GM19238 (cell line): ENCODE measurements around the gene FOXO3.

Experiments
- DNase-seq: peaks from one replicate; pipeline ENCODE4 v3.0.0; 2011; ENCODE audit warnings: low spot score; ENCODE audit not compliant: insufficient read length

FOXO3 gene

DNA sequence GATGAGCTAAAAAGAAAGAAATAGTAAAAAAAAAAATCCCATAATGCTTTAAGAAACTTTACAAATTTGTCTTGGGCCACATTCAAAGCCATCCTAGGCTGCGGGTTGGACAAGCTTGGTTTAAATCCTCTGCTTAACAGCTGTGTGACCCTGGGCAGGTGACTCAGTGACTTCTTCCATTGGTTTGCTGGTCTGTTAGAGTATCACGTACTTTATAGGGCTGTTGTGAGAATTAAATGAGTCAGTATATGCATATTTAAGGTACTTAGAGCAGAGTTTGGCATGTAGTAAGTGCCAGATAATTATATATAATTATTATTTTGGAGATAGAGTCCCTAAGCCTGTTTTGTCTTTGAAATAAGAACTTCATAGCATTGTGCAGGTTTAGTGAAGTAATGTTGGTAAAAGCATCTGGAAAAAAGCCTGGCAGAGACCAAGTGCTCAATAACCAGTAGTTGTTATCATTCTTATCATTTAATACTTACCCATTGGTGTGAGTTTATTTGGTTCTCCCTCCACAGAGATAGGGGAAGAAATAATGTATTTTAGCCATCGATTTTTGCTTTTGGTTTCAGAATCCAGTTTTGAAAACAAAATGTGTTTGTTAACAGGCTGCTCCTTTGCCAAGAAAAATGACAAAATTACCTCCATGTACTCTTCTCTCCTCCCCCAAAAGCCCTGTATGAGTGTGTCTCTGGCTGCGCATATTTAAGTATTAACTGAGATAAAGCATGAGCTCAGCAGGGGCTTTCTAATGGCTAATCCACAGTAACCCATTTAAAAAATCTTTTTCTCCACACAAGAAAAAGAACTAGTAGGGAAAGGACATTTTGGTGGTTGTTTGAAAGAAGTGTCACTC lies 67.2 kb downstream of the FOXO3 start:
- no peak for DNase-seq

DNA sequence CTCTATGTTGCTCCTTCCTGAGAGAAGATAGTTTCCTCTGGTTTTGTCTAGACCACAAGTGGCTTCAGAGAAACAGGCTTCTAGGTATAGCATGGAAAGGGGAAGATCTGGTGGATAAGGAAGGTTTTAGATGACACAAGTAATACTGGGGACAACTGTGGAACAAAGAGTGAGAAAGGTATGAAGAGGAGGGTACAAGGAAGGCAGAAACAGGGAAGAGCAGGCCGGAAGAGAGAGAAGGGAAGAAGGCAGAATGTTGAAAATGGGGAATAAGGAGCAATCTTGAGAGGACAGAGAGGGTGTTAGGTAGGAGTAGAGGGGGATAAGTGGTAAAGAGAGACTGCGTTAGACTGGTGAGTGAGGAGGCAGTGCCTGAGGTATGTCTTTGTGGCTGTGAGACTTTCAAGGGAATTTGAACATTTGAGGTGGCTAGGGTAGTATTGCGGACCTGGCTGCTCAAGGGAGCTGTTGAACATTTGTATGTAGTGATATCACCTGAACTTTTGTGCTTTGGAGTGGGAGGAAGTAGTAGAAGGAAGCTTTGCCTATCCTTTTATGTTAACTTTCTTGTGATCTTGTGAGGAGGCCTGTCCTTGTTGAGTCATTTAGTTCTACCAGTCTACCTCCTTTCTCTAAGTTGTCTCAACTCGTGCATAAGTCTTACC lies 69.5 kb downstream of the FOXO3 start:
- DNase-seq, result no peak

DNA sequence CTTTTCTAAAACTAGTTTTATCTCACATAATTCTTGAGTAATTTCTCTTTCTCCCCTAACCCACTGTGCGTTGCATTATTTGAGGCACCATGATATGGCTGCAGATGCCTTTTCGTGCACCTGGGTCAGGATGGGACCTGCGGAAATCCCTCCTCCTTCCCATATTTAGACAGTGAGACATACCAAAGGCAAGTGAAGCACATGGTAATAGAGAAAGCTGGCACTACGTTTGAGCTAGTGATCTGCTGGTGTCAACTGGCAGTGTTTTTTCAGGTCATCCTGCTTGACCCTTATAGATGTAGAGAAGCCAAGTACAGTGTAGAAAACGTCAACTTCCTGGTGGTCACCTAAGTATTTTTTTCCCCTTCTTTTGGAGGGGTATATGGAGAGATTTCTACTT lies 71.7 kb downstream of the FOXO3 start:
- no peak for DNase-seq

DNA sequence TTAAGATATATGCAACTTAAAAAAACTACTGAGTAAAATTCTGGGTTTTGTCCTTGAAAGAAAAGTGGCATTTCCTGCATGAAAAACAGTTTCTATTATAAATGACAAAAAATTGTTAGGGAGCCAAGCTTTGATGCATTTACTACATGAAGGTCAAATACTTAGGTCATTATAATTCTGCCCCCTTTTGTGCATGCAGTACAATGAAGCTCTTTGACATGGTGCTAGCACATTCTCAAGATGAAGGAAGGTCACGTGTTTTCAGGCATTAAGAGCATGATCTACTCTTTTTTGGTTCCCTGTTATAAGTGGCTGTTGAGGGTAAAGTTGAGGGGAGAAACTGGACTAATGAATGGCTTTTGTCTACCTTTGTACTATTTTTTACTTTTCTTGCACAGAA lies 72.7 kb downstream of the FOXO3 start:
- no peak for DNase-seq

- DNase-seq, result no peak
Measured at GRCh38 chr6:108635505-108636226, 74.9 kb downstream of the FOXO3 start.

- DNase-seq, result no peak
Measured at GRCh38 chr6:108637963-108638362, 77.2 kb downstream of the FOXO3 start.

- DNase-seq, result no peak
Measured at GRCh38 chr6:108638993-108639392, 78.3 kb downstream of the FOXO3 start.

DNA sequence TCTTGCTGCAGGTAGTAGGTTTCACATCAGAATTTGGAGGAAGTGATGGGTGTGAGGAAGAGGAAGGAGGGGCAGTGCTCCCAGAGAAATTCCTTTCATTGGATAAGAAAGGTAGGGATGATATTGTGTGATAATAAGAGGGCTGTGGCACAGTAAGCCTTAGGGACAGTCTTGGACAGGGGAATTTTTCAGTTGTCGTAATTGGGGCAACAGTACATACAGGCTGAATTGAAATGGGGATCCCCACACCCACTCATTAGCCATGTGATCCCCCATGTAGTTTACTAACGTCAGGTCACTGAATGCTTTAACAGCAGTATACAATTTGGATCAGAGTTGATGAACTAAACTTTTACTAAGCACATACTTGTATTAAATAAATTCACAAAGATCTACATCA lies 79.4 kb downstream of the FOXO3 start:
- DNase-seq, result no peak

GRCh38 chr6:108643184-108643583 lies 82.5 kb downstream of the FOXO3 start:
- no peak for DNase-seq

GRCh38 chr6:108644252-108644651 lies 83.5 kb downstream of the FOXO3 start:
- no peak for DNase-seq

- DNase-seq, result no peak
Measured at GRCh38 chr6:108648191-108648590, 87.5 kb downstream of the FOXO3 start.

DNA sequence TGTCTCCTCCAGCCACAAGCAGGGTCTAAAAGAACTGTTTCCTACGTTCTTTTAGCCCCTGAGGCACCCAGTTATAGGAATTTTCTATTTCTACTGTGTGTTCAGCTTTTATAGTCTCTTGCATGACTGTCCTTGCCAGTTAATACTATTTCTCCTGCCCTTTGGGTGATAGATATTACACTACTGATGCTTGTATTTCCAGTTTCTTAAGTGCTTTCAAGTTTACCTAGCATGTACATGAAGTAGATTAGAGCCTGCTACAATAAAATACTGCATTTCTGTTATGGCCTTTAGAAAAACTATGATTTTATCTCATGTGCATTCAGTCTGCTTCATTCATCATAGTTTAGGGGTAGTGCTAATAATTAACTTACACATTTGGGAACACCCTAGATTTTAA lies 89.6 kb downstream of the FOXO3 start:
- no peak for DNase-seq

DNA sequence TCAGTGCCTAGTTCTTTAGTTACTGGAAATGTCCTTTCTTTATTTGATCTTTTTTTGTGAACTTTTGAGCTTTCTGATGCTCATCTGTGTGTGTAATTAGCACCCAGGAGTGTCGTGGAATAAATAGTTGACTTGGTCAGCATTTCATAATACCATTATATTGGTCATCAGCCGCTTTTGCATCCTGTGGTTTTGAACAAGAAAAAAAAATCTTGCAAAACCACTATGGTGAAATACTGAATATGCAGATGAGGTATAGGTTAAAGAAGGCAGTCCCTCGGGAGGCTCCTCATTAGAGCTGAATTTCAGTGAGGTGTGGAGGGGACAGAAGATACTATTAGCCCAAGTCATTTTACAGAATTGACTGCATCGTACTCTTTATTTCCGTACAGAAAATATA lies 90.1 kb downstream of the FOXO3 start:
- no peak for DNase-seq

GRCh38 chr6:108651340-108652227 lies 90.9 kb downstream of the FOXO3 start:
- DNase-seq, result no peak

- no peak for DNase-seq
Measured at GRCh38 chr6:108652375-108652774, 91.7 kb downstream of the FOXO3 start.

- DNase-seq, result no peak
Measured at GRCh38 chr6:108653949-108654348, 93.2 kb downstream of the FOXO3 start.

GRCh38 chr6:108654465-108655106 lies 93.9 kb downstream of the FOXO3 start:
- DNase-seq, result no peak

- no peak for DNase-seq
Measured at GRCh38 chr6:108655806-108656651, 95.3 kb downstream of the FOXO3 start.

DNA sequence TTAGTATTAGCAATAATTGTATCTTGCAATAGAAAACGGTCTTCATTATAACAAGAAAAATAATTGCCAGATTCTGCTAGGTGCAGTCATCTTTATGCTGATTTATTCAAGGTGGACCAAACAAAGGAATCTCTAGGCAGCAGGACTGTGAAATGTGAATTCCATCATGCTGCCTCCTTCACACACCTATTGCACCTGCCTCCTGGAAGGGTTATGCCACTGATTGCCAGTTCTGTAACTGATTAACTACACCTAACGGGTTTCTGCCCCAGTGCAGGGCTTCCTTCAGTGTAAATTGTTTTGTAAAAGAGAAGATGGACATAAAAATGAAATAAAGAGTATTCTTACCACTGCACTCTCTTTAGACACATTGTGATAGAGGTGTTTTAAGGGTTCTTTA lies 96.1 kb downstream of the FOXO3 start:
- DNase-seq, result no peak

DNA sequence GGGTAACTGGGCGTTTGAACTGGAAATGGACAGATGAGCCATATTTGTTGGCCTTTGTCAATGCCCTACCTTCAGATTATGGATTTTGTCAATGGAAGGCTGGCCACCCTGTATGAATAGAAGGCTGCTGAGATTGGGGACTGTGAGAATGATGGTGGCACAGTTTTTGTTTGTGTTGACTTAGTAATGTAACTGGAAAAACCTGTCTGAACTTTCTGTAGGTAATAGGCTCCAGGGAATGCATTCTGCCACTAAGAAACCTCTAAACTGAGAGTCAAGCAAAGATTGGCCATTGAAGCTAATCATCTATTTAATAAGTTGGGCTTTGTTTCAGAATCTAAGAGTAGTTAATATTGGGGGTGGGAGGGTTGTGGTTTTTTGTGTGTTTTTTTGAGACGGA lies 97.5 kb downstream of the FOXO3 start:
- DNase-seq, result no peak
